HG03565 (cell line): ENCODE results near the gene CSRNP2.
A peak's percentile ranks its signal among the peaks of the same experiment; 100 is the strongest.
"Not testable (repeated sequence)": the region's sequence is repeated elsewhere in the genome, so short reads cannot be mapped to it uniquely, and the experiment has no call there.

Source experiments
- ATAC-seq: cut with Tn5 transposase; IDR thresholded peaks from one replicate; pipeline ENCODE4 v1.9.1; 2021; ENCODE audit warnings: mild to moderate bottlenecking, moderate library complexity; ENCODE audit not compliant: unreplicated experiment

CSRNP2 gene

DNA sequence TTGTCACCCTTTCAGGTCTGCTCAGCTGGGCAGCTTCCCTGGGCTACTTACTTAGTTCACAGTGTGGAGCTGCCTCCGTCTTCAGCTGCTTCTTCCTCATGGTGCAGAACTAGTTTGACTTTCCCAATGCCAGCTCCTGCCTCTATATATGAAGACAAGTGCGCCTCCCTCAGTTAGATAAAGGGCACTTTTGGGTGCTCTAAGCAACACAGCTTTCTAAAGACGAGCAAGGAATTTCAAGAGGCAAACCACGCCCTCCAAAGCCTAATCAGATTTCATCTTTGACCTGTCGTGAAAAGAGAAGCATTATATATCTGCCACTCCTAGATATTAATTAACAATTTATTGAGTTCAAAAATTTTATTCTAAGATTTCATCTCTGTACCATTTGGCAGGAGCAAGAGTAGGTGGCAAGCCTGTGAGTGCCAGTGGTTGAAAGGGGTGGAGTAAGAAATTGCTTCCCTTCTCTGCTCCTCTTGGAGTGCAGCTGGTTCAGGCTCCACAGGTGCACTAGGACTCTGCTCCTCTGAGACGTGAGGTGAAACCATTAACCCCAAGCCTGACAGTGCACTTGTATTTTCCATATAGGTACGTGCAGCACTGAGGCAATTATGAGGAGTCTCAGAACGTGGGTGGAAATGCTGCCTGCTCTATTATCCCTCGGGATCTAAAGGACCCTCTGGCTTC is 55.1 kb downstream of the CSRNP2 start:
- no peak for ATAC-seq

DNA sequence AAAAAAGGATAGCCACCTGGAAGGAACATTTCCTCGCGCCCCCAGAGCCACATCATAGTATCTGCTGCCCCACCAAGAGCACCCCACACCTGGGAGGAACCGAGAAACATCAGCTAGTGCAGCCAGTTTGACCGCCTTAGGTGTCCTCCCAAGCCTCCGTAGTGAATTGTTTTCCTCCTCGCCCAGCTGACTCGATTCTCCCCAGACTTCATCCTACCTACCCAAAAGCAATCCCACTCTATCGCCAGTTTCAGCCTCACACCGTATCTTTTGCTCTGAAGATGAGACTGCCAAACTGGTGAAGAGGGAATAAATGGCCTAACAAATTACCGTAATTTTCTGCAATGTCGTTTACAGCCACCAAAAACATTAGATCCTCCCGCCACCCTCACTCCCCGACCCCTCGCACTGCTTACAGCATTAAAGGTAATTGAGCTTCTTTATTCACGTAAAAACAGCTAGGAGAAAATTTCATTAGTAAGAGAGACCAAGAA is 56.0 kb downstream of the CSRNP2 start:
- ATAC-seq, result no peak

DNA sequence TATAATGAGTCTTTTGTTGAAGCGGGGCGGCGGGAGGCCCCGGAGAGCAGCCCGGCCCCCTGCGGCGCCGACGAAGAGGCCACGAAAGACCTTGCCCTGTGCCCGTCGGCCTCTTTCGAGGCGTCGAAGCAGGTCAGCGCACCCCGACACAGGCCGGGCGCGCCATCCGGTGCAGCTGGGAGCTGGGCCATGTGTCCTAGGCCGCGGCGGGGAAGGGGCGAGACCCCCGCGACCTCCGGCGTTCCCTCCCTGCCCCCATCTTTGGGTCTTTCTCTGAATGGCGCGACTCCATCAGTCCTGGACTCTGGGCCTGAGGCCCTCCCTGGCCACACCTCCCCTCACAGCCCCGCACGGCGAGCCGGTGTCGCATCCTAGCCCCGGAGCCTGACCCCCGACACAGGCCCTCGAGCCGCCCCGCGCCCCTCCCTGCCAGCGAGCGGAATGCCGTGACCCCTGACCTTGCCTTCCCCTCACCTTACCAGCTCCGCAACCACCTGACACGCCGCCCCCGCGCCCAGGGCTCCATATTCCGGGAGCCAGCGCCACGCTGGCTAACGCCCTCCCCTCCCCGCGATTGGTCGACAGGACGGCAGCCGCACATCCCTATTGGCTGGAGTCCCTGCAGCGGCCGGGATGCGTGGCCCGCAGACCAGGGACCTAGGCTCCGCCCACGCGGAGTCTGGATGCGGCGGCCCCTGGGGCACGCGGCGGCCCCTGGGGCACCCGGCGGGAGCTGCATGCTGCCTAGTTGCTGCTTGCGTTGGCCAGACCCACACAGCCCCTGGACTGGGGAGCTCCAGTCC is 57.4 kb downstream of the CSRNP2 start, which contains the start of gene SLC11A2:
TSS of gene SLC11A2 (minus strand) at position 549 of the 803 bp plus-strand sequence. CDS start 15,656 bp downstream, outside the sequence.
- peak; percentile 70 for ATAC-seq

DNA sequence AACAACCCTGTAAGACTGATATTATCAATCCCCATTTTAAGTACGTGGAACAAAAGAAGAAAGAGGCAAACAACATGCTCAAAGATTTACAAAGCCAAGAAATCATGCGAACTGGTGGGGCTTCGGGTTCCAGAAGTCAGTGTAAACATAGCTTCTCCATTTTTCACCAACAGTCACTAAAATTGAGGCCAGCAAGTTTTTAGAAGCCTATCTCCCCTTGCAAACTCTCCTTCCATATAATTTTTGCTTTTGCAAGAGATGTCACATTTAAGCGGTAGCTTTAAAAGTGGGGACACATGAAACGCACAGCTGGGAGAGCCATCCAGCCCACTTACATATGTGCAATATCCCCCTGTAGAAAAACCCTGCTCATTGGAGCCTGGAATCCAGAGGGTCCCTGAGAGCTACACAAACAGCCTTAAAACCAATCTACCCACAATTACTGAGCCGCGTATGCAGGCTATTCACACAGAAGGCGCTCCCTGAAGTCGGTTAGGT is 58.0 kb downstream of the CSRNP2 start:
- ATAC-seq, result no peak

DNA sequence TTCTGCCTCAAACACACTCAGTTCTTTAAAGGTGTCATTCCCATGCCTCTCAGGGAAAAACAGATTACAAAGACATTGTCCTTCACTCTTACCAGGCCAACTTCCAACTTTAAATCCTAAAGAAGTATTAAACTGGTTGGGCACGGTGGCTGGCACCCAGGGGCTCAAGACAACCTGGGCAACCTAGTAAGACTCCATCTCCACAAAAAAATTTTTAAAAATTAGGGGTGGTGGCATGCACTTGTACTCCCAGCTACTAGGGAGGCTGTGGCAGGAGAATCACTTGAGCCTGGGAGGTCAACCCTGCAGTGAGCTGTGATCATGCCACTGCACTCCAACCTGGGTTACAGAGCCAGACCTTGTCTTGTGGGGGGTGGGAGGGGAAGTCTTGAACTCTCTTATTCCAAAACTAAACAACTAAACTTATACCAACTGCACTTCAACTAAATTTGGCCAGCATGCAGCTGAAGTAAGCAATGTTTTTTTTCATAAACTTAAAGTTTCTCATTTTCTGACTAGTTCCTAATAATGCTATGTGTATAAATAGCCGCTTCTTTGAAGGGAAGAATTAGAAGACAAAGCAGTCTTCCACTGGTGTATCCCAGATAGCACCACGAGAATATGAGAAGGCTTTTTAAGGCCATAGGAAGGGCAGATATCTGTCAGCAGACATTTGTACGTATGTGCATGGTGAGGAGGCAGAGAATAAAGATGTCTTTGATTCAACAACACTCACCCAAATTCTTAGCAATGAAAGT is 59.6 kb downstream of the CSRNP2 start:
- ATAC-seq, result no peak

DNA sequence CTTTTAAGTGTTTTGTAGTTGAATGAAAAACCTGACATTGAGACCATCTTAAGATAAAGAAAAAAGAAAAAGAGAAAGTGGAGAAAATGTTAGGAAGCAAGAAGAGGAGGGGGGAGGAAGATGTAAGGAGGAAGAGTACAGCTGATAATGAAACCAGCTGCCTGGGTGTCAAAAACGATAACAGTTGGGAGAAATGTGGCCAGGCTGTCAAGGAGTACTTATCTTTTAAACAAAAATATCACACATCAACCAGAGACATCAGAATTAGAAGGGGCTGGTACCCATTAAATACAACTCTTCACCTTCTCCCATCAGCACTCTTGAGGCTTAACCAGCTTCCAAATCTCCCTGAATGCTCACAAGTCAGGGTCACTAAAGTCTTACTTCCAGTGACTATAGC is 61.7 kb downstream of the CSRNP2 start:
- no peak for ATAC-seq

DNA sequence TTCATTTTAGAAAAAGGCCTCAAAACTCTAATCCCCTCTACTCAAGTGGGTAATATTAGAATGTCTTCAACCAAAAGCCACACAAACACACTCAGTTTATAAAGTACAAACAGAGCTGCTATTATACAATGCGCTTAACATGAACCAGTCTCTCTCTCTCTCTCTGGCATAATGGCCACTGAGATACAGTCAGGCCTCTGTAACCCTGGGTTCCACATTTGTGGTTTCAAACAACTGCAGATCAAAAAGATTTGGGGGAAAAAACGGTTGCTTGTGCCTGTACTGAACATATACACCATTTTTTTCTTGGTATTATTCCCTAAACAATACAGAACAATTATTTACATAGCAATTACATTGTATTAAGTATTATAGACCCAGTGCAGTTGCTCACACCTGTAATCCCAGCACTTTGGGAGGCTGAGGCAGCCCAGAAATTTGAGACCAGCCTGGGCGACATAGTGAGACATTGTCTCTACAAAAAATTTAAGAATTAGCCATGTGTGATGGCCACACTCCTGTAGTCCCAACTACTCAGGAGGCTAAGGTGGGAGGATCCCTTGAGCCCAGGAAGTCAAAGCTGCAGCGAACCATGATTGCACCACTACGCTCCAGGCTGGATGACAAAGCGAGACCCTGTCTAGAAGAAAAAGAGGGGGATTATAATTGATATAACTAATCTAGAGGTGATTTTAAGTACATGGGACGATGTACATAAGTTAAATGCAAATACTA is 62.8 kb downstream of the CSRNP2 start:
- ATAC-seq, result no peak

DNA sequence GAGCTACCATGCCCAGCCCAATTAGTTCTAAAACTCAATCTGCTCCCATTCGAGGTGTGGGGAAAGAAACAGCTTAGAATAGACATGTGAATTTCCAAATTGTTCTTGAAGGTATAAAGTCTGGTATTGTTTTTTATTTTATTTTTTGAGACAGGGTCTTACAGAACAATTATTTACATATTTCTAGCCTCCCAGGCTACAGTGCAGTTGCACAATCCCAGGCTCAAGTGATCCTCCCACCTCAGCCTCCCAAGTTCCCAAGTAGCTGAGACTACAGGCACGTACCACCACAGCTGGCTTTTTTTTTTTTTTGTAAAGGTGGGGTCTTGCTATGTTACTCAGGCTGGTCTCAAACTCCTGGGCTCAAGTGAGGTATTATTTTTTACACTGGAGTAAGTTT is 63.5 kb downstream of the CSRNP2 start:
- no peak for ATAC-seq

DNA sequence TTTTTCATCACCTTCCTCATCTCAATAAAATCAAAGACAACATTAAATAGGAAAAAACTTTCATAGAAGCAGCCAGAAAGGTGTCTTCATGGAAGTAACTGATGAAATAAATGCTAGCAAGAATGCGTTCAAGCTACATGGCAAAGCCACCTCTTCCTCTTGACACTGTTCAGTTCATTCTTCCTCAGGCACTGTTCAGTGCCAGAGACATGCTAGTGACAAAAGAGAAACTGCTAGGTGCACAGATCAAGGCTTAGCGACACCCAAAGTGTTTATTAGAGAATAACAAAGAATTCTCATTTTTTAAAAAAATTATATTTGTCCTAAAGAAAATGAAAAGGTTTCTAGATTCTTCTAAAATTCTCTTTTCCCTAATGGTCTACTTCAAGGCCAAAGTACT is 64.4 kb downstream of the CSRNP2 start:
- no peak for ATAC-seq

DNA sequence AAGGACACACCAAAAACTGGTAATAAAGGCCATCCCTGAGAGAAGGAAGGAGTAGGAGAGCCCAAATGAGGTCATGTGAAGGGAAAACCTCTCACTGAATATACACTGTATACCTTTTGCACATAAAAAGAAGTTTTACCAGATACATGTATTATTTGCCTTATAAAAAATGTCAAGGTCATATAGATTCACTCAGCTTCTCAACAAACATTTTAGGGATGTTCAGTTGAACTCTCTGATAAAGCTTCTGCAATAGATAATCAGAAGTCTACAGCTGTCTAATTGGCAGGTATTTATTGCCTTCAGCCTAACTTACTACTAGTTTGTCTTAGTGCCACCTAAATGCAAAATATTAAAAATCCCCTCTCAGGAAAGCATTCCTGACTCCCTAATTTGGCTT is 65.9 kb downstream of the CSRNP2 start:
- ATAC-seq, result no peak

DNA sequence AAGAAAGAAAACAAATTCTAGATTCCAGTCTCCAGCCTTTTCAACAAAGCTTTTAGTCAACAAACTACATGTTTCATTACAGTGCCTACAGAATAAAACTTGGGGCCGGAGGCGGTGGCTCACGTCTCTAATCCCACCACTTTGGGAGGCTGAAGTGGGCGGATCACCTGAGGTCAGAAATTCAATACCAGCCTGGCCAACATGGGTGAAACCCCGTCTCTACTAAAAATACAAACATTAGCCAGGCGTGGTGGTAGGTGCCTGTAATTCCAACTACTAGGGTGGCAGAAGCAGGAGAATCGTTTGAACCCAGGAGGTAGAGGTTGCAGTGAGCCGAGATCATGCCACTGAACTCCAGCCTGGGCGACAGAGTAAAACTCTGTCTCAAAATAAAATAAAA is 68.9 kb downstream of the CSRNP2 start:
- ATAC-seq, result not testable (repeated sequence)

DNA sequence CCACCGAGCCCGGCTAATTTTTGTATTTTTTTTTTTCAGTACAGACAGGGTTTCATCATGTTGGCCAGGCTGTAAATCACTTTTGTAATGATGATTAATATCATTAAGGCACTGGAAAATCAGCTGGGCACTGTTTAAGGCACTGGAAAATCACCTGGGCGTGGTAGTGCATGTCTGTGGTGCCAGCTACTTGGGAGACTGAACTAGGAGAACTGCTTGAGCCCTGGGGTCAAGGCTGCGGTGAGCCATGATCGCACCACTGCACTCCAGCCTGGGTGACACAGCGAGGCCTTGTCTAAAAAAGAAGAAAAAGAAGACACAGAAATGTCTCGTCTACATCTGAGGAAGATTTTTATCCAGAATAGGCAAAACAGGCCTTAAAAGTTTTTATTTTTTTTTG is 70.0 kb downstream of the CSRNP2 start:
- ATAC-seq, result no peak

DNA sequence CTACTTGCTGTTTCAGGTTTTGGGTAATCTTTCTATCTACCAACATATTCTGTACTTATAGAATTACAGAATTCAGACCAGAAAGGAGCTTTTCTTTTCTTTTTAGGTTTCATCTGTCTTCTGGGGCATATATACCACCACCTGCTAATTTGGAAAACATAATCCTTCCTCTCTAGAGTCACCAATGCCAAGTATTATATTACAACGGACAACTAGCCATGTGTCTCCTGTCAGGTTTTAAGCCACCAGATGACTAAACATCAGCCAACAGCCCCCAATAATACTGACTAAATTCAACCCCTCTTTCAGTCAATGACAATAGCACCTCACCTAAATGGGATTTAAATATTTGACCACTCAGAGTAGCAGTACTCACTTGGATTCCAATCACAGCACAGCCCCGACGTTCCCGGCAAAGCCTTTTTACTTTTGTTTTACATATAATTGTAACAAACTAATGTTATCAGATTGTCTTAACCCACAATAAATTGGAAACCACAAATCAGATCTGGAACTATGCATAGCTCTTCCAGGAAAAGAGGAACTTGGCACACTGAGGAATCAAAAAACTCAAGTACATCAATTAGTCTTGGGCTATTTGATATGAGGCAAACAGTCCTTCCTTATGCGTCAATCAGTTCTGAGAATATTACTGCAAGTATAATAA is 70.7 kb downstream of the CSRNP2 start:
- no peak for ATAC-seq

DNA sequence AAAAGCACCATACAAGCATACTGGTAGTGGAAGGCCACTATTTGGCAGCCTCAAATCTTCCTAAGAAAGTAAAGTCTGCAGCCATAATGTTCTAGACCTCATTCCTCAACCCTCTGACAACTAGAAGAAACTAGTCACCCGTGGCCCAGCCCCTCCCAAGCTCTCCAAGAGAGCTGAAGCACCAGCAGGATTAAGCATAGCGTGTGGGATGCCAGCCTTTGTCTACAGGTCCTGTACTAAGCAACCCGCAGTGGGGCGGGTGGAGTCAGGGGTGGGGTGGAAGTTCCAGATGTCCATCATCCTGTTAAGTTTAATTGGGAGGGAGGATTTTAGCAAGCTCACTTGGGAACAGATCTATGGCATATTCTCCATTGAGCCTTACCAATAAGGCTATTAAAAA is 71.4 kb downstream of the CSRNP2 start:
- ATAC-seq, result no peak
